Tibial nerve (tissue), 4 donors: ENCODE measurements around the gene FGA. TPM values are rescaled to one million over a fixed set of nuclear protein-coding genes. Genes with fewer than 3 reads are reported as not detected.
"Not testable (repeated sequence)": the region's sequence is repeated elsewhere in the genome, so short reads cannot be mapped to it uniquely, and the experiment has no call there.

Source experiments
- DNase-seq, 2 donors: peaks; one replicate each; pipeline ENCODE4 v3.0.0-alpha.2; 2019; ENCODE audit warnings: low spot score in 2 of 2
- H3K27ac ChIP-seq, 4 donors: fragments of 200-600 bp; sonication (generic) in 3 of 4; one replicate each; pipeline ENCODE4 v1.5.1; 2017 to 2019; ENCODE audit warnings: mild to moderate bottlenecking in 1 of 4
- H3K27me3 ChIP-seq, 2 donors: fragments of 200-600 bp; sonication (generic) in 1 of 2; one replicate each; pipeline versions ENCODE4 v1.5.1 to v1.6.0; 2017 to 2019
- H3K36me3 ChIP-seq, 3 donors: fragments of 200-600 bp; sonication (generic); one replicate each; pipeline ENCODE4 v1.5.1; 2018 to 2019
- H3K4me1 ChIP-seq, 4 donors: fragments of 200-600 bp; sonication (generic) in 3 of 4; one replicate each; pipeline ENCODE4 v1.5.1; 2017 to 2019
- H3K4me3 ChIP-seq, 4 donors: fragments of 200-600 bp; sonication (generic) in 3 of 4; one replicate each; pipeline ENCODE4 v1.5.1; 2017 to 2019; ENCODE audit warnings: mild to moderate bottlenecking in 1 of 4, moderate library complexity in 1 of 4
- H3K9me3 ChIP-seq, 4 donors: fragments of 200-600 bp; sonication (generic) in 3 of 4; one replicate each; pipeline ENCODE4 v1.5.1; 2017 to 2019
- CTCF ChIP-seq, 5 experiments: fragments of 200-600 bp in 3 of 5; fragments of 450-650 bp in 2 of 5; sonication (generic) in 3 of 5; IDR thresholded peaks; one replicate each; pipeline ENCODE4 v1.5.1; 2016 to 2019; ENCODE audit warnings: antibody characterized with exemption in 5 of 5, mild to moderate bottlenecking in 3 of 5, moderate library complexity in 2 of 5
- EP300 ChIP-seq, 2 donors: sonication (generic); formaldehyde crosslinking; IDR thresholded peaks; one replicate each; pipeline ENCODE4 v1.6.1; 2017; ENCODE audit warnings: antibody characterized with exemption in 2 of 2, mild to moderate bottlenecking in 1 of 2
- POLR2A ChIP-seq, 2 donors: fragments of 450-650 bp; IDR thresholded peaks; one replicate each; pipeline ENCODE4 v1.6.1; 2017; ENCODE audit warnings: antibody characterized with exemption in 2 of 2, mild to moderate bottlenecking in 2 of 2, moderate library complexity in 2 of 2
- WGBS, 2 donors: methylation state at CpG; one replicate each; pipeline ENCODE4 v1.1.5; 2018; 5-methylcytosine and 5-hydroxymethylcytosine counted together
- total RNA-seq, 4 donors: library from RNA; depleted of rRNA; stranded (reverse); fragments of >200 nt; gene quantifications; one replicate each; pipeline ENCODE4 v1.1.0, GENCODE V29; 2016

Gene FGA
- total RNA-seq, 4 donors from 2014 or later = 7.2 TPM; not detected in 3

GRCh38 chr4:154602404-154603020 lies 12.0 kb upstream of the FGA start:
- Histone ChIP-seq H3K36me3 (no peaks in the 10 kb centered on the region), H3K4me3 (no peak overlapping the region), H3K9me3 (no peaks in the 10 kb centered on the region), H3K4me1 (no peaks in the 10 kb centered on the region), H3K27ac (no peak overlapping the region), H3K27me3 (no peaks in the 10 kb centered on the region)
- no peak for DNase-seq
- TF ChIP-seq EP300 (IDR thresholded peaks at IDR 0.05) = no peak
- TF ChIP-seq POLR2A (IDR thresholded peaks at IDR 0.05) = no peak
- no peak for TF ChIP-seq CTCF (IDR thresholded peaks at IDR 0.05)
- 76 to 90% methylated on average over 1 of the region's 1 CpG for WGBS, 2 donors

DNA sequence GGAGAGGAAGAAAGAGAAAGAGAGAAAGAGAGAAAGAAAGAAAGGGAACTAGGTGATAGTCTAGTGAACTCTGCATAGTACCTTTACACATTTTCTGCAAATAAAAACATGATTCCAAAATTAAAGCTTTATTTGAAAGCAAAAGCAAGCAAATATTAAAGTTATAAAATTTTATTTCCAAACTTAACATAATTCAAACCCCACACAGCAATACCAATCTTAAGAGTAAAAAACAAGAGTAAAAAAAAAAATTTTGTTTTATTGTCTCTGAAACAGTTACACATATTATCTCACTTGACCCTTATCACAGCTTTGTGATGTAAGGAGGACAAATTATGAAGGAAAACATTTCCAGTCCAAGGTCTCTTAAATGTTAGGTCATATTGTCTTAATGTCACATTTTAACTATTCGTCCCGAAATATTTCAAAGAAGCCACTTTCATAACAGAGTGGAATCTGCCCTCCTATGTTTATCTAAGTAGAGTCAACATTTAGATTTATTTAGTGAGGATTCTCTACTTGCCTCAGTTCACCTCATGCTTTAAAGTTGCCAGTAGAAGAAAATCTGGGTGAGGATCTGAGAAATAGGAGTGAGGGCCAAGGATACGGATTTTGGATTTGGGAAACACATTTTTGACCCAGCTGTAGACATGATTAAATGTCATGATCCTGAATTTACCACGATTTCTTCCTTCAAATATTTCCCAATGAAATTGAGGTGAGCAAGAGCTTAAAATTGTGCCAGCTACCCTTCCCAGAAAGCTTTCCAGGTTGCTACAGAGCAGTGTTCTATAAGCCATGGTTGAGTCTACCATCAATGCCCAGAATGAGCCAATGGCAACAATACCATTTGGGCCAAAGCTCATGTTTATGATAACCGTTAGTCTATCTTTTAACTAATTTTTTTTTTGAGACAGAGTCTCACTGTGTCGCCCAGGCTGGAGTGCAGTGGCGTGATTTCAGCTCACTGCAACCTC lies 7.5 kb upstream of the FGA start:
- Histone ChIP-seq H3K4me1 (no peaks in the 10 kb centered on the region), H3K9me3 (no peaks in the 10 kb centered on the region), H3K4me3 (no peak overlapping the region), H3K27ac (no peak overlapping the region), H3K36me3 (no peaks in the 10 kb centered on the region), H3K27me3 (no peaks in the 10 kb centered on the region)
- 84 to 88% methylated on average over 7 of the region's 7 CpGs for WGBS, 2 donors
- TF ChIP-seq EP300 (IDR thresholded peaks at IDR 0.05) = no peak
- TF ChIP-seq CTCF (IDR thresholded peaks at IDR 0.05) = no peak
- TF ChIP-seq POLR2A (IDR thresholded peaks at IDR 0.05) = no peak
- DNase-seq = no peak

DNA sequence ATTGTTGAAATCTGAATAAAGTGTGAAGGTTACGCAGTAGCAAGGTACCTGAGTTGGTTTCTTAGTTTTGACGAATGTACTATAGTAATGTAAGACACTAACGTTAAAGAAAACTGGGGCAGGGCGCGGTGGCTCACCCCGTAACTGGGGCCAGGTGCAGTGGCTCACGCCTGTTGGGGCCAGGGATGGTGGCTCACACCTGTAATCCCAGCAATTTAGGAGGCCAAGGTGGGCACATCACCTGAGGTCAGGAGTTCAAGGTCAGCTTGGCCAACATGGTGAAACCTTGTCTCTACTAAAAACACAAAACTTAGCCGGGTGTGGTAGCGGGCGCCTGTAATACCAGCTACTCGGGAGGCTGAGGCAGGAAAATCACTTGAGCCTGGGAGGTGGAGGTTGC lies 6.7 kb upstream of the FGA start:
- H3K27me3 ChIP-seq, H3K4me3 ChIP-seq, H3K27ac ChIP-seq, DNase-seq, H3K4me1 ChIP-seq, H3K36me3 ChIP-seq, H3K9me3 ChIP-seq: not testable (repeated sequence)
- 95% methylated on average over 11 of the region's 11 CpGs for WGBS, 2 donors

DNA sequence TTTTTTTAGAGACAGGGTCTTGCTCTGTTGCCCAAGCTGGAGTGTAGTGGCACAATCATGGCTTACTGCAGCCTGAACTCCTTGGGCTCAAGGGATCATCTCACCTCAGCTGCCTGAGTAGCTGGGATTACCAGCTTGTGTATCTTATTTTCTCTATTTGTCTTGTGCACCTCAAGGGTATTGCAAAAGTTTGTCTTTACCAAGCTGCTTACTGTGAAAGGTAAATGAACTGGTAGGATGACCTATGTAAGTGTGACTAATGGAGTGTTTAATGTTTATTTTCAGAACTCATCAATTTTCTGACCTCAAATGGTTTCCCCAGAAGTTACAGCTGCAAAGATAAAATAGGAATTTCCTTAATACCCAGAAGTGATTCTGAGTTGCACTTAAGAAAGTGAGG lies 5.3 kb upstream of the FGA start:
- Histone ChIP-seq H3K4me1 (no peaks in the 10 kb centered on the region), H3K27me3 (no peaks in the 10 kb centered on the region), H3K36me3 (no peaks in the 10 kb centered on the region), H3K4me3 (no peak overlapping the region), H3K9me3 (no peaks in the 10 kb centered on the region), H3K27ac (no peak overlapping the region)
- no peak for DNase-seq
- TF ChIP-seq CTCF (IDR thresholded peaks at IDR 0.05) = no peak
- TF ChIP-seq POLR2A (IDR thresholded peaks at IDR 0.05) = no peak
- TF ChIP-seq EP300 (IDR thresholded peaks at IDR 0.05) = no peak

GRCh38 chr4:154594343-154594742 lies 3.8 kb upstream of the FGA start:
- H3K4me3 ChIP-seq, H3K9me3 ChIP-seq, DNase-seq, H3K27me3 ChIP-seq, H3K4me1 ChIP-seq, H3K36me3 ChIP-seq, H3K27ac ChIP-seq: not testable (repeated sequence)
- 79 to 80% methylated on average over 3 of the region's 3 CpGs for WGBS, 2 donors

- TF ChIP-seq EP300 (IDR thresholded peaks at IDR 0.05) = no peak
- TF ChIP-seq POLR2A (IDR thresholded peaks at IDR 0.05) = no peak
- no peak for TF ChIP-seq CTCF (IDR thresholded peaks at IDR 0.05)
- WGBS, 2 donors = 48 to 55% methylated on average over 2 of the region's 2 CpGs
- Histone ChIP-seq H3K4me3 (no peak overlapping the region), H3K9me3 (no peaks in the 10 kb centered on the region), H3K4me1 (no peaks in the 10 kb centered on the region), H3K27ac (no peak overlapping the region), H3K36me3 (no peaks in the 10 kb centered on the region), H3K27me3 (no peaks in the 10 kb centered on the region)
- no peak for DNase-seq
Measured at GRCh38 chr4:154593868-154594267, 3.3 kb upstream of the FGA start.
